ENCODE data around the gene ARID3B. TPM values are rescaled to one million over a fixed set of nuclear protein-coding genes. Genes with fewer than 3 reads are reported as not detected.
"Not testable (repeated sequence)": the region's sequence is repeated elsewhere in the genome, so short reads cannot be mapped to it uniquely, and the experiment has no call there.

Gene ARID3B
- total RNA-seq, 1 donor from 2014 or later: 12.5 TPM

GRCh38 chr15:74535388-74536084 is 5.5 kb upstream of the ARID3B start:
- no peak for DNase-seq (ENCODE audit: low spot score)

- DNase-seq (ENCODE audit: low spot score): no peak
Observed at GRCh38 chr15:74537736-74538135, 3.3 kb upstream of the ARID3B start.

GRCh38 chr15:74539521-74539920 is 1.5 kb upstream of the ARID3B start:
- not testable (repeated sequence) for DNase-seq (ENCODE audit: low spot score)

- no peak for DNase-seq (ENCODE audit: low spot score)
Observed at GRCh38 chr15:74540161-74540760, 759 bp upstream of the ARID3B start.

- DNase-seq (ENCODE audit: low spot score): peak; percentile 42
Observed at GRCh38 chr15:74541494-74542165, 610 bp downstream of the ARID3B start.

GRCh38 chr15:74542166-74543042 is 1.4 kb downstream of the ARID3B start:
- peak; percentile 41 for DNase-seq (ENCODE audit: low spot score)

GRCh38 chr15:74543043-74543422 is 2.0 kb downstream of the ARID3B start:
- no peak for DNase-seq (ENCODE audit: low spot score)

GRCh38 chr15:74543583-74543982 is 2.6 kb downstream of the ARID3B start:
- no peak for DNase-seq (ENCODE audit: low spot score)

- no peak for DNase-seq (ENCODE audit: low spot score)
Observed at GRCh38 chr15:74545086-74545485, 4.1 kb downstream of the ARID3B start.

- DNase-seq (ENCODE audit: low spot score): peak; percentile 99
Observed at GRCh38 chr15:74545776-74546656, 5.0 kb downstream of the ARID3B start.

- no peak for DNase-seq (ENCODE audit: low spot score)
Observed at GRCh38 chr15:74547616-74548015, 6.6 kb downstream of the ARID3B start.

- no peak for DNase-seq (ENCODE audit: low spot score)
Observed at GRCh38 chr15:74548241-74548640, 7.2 kb downstream of the ARID3B start.

- DNase-seq (ENCODE audit: low spot score): no peak
Observed at GRCh38 chr15:74549816-74550215, 8.8 kb downstream of the ARID3B start.

GRCh38 chr15:74551714-74552113 is 10.7 kb downstream of the ARID3B start:
- no peak for DNase-seq (ENCODE audit: low spot score)

- DNase-seq (ENCODE audit: low spot score): no peak
Observed at GRCh38 chr15:74552773-74553441, 11.9 kb downstream of the ARID3B start.

GRCh38 chr15:74555192-74555591 is 14.2 kb downstream of the ARID3B start:
- DNase-seq (ENCODE audit: low spot score): no peak

- no peak for DNase-seq (ENCODE audit: low spot score)
Observed at GRCh38 chr15:74558706-74559105, 17.7 kb downstream of the ARID3B start.

- DNase-seq (ENCODE audit: low spot score): no peak
Observed at GRCh38 chr15:74563442-74563841, 22.4 kb downstream of the ARID3B start.

GRCh38 chr15:74564182-74564581 is 23.2 kb downstream of the ARID3B start:
- no peak for DNase-seq (ENCODE audit: low spot score)

GRCh38 chr15:74565381-74566085 is 24.5 kb downstream of the ARID3B start:
- no peak for DNase-seq (ENCODE audit: low spot score)
